ENCODE results near the gene SFMBT2. TPM values are rescaled to one million over a fixed set of nuclear protein-coding genes. Genes with fewer than 3 reads are reported as not detected.

SFMBT2 gene
- total RNA-seq, 1 donor from 2014 or later: 9.1 TPM

- Mint-ChIP-seq H3K27me3 (peaks cover 77% of the 10 kb centered on the region), H3K36me3 (ENCODE audit: insufficient read depth) (no peaks in the 10 kb centered on the region), H3K27ac (peak overlapping the region; percentile 77), H3K9me3 (ENCODE audit: low read depth) (no peaks in the 10 kb centered on the region), H3K4me1 (ENCODE audit: low read depth) (peaks cover 17% of the 10 kb centered on the region), H3K4me3 (ENCODE audit: low read depth) (peak overlapping the region; percentile 74)
- peak; percentile 17 for DNase-seq (ENCODE audit: low spot score, unreplicated experiment)
- TF ChIP-seq CTCF (IDR thresholded peaks at IDR 0.05; ENCODE audit: unreplicated experiment): no peak
Observed at GRCh38 chr10:7407368-7408290, 3.2 kb downstream of the SFMBT2 start.

- H3K27me3 Mint-ChIP-seq: peaks cover 69% of the 10 kb centered on the region
- no peaks in the 10 kb centered on the region for H3K9me3 Mint-ChIP-seq (ENCODE audit: low read depth)
- peaks cover 16% of the 10 kb centered on the region for H3K4me1 Mint-ChIP-seq (ENCODE audit: low read depth)
- no peaks in the 10 kb centered on the region for H3K36me3 Mint-ChIP-seq (ENCODE audit: insufficient read depth)
- no peak for TF ChIP-seq CTCF (IDR thresholded peaks at IDR 0.05; ENCODE audit: unreplicated experiment)
- peak overlapping the region; percentile 74 for H3K4me3 Mint-ChIP-seq (ENCODE audit: low read depth)
- no peak for DNase-seq (ENCODE audit: low spot score, unreplicated experiment)
- H3K27ac Mint-ChIP-seq: no peak overlapping the region
Observed at GRCh38 chr10:7406712-7407333, 4.0 kb downstream of the SFMBT2 start.

- H3K36me3 Mint-ChIP-seq (ENCODE audit: insufficient read depth): no peaks in the 10 kb centered on the region
- no peak overlapping the region for H3K4me3 Mint-ChIP-seq (ENCODE audit: low read depth)
- peaks cover 62% of the 10 kb centered on the region for H3K27me3 Mint-ChIP-seq
- H3K27ac Mint-ChIP-seq: no peak overlapping the region
- H3K4me1 Mint-ChIP-seq (ENCODE audit: low read depth): peaks cover 21% of the 10 kb centered on the region
- TF ChIP-seq CTCF (IDR thresholded peaks at IDR 0.05; ENCODE audit: unreplicated experiment): no peak
- no peaks in the 10 kb centered on the region for H3K9me3 Mint-ChIP-seq (ENCODE audit: low read depth)
- DNase-seq (ENCODE audit: low spot score, unreplicated experiment): no peak
Observed at GRCh38 chr10:7405637-7406036, 5.2 kb downstream of the SFMBT2 start.

- Mint-ChIP-seq H3K4me1 (ENCODE audit: low read depth) (peaks cover 9% of the 10 kb centered on the region), H3K36me3 (ENCODE audit: insufficient read depth) (no peaks in the 10 kb centered on the region), H3K4me3 (ENCODE audit: low read depth) (no peak overlapping the region), H3K9me3 (ENCODE audit: low read depth) (no peaks in the 10 kb centered on the region), H3K27ac (no peak overlapping the region), H3K27me3 (peaks cover 48% of the 10 kb centered on the region)
- DNase-seq (ENCODE audit: low spot score, unreplicated experiment): no peak
- no peak for TF ChIP-seq CTCF (IDR thresholded peaks at IDR 0.05; ENCODE audit: unreplicated experiment)
Observed at GRCh38 chr10:7403620-7404019, 7.2 kb downstream of the SFMBT2 start.

GRCh38 chr10:7401782-7402181 is 9.1 kb downstream of the SFMBT2 start:
- Mint-ChIP-seq H3K4me1 (ENCODE audit: low read depth) (peaks cover 8% of the 10 kb centered on the region), H3K9me3 (ENCODE audit: low read depth) (peaks cover 3% of the 10 kb centered on the region), H3K4me3 (ENCODE audit: low read depth) (no peak overlapping the region), H3K36me3 (ENCODE audit: insufficient read depth) (no peaks in the 10 kb centered on the region), H3K27me3 (peaks cover 34% of the 10 kb centered on the region), H3K27ac (no peak overlapping the region)
- no peak for DNase-seq (ENCODE audit: low spot score, unreplicated experiment)
- TF ChIP-seq CTCF (IDR thresholded peaks at IDR 0.05; ENCODE audit: unreplicated experiment): no peak
